Ishikawa (cell line): Measurements from ENCODE around the gene ESAM.

Source experiments
- CEBPB ChIP-seq: IDR thresholded peaks from 2 replicates; pipeline ENCODE4 v1.6.1; 2012
- RAD21 ChIP-seq: IDR thresholded peaks from 2 replicates; pipeline ENCODE4 v1.6.1; 2012; ENCODE audit warnings: low read depth
- REST ChIP-seq: IDR thresholded peaks from 2 replicates; pipeline ENCODE4 v1.6.1; 2012; ENCODE audit warnings: low read depth, mild to moderate bottlenecking
- YY1 ChIP-seq: IDR thresholded peaks from 2 replicates; pipeline ENCODE4 v1.6.1; 2012; ENCODE audit warnings: low read depth

GRCh38 chr11:124762105-124762623, at the start of gene ESAM:
- TF ChIP-seq REST (no peak), RAD21 (no peak), CEBPB (no peak), YY1 (no peak)
